IPS-11a (cell line): ENCODE results near the gene NINJ1.
"Not testable (repeated sequence)": the region's sequence is repeated elsewhere in the genome, so short reads cannot be mapped to it uniquely, and the experiment has no call there.

Source experiments
- H3K4me3 ChIP-seq: one replicate; pipeline ENCODE4 v1.5.1; 2013; ENCODE audit warnings: low read depth, low read length, control low read depth

Gene NINJ1

GRCh38 chr9:93120846-93121315 is 13.2 kb downstream of the NINJ1 start:
- H3K4me3 ChIP-seq, result no peak overlapping the region

- H3K4me3 ChIP-seq, result no peak overlapping the region
Measured at GRCh38 chr9:93119953-93120845, 13.9 kb downstream of the NINJ1 start.

GRCh38 chr9:93119703-93119952 is 14.4 kb downstream of the NINJ1 start:
- no peak overlapping the region for H3K4me3 ChIP-seq

GRCh38 chr9:93118863-93119702 is 15.0 kb downstream of the NINJ1 start:
- H3K4me3 ChIP-seq, result no peak overlapping the region

- no peak overlapping the region for H3K4me3 ChIP-seq
Measured at GRCh38 chr9:93117924-93118862, 15.9 kb downstream of the NINJ1 start.

GRCh38 chr9:93117521-93117920 is 16.5 kb downstream of the NINJ1 start:
- not testable (repeated sequence) for H3K4me3 ChIP-seq

GRCh38 chr9:93116072-93116961 is 17.7 kb downstream of the NINJ1 start:
- H3K4me3 ChIP-seq, result no peak overlapping the region

GRCh38 chr9:93115486-93116071 is 18.5 kb downstream of the NINJ1 start:
- H3K4me3 ChIP-seq, result no peak overlapping the region

GRCh38 chr9:93114984-93115335 is 19.1 kb downstream of the NINJ1 start:
- H3K4me3 ChIP-seq, result no peak overlapping the region

GRCh38 chr9:93114169-93114983 is 19.7 kb downstream of the NINJ1 start:
- H3K4me3 ChIP-seq, result no peak overlapping the region

GRCh38 chr9:93112864-93113389 is 21.1 kb downstream of the NINJ1 start:
- H3K4me3 ChIP-seq, result no peak overlapping the region

GRCh38 chr9:93112116-93112863 is 21.8 kb downstream of the NINJ1 start:
- H3K4me3 ChIP-seq, result no peak overlapping the region

- no peak overlapping the region for H3K4me3 ChIP-seq
Measured at GRCh38 chr9:93111371-93112115, 22.5 kb downstream of the NINJ1 start.

- H3K4me3 ChIP-seq, result no peak overlapping the region
Measured at GRCh38 chr9:93111001-93111370, 23.1 kb downstream of the NINJ1 start.

- no peak overlapping the region for H3K4me3 ChIP-seq
Measured at GRCh38 chr9:93110311-93110855, 23.7 kb downstream of the NINJ1 start.

- H3K4me3 ChIP-seq, result no peak overlapping the region
Measured at GRCh38 chr9:93108291-93109041, 25.6 kb downstream of the NINJ1 start.
